Loucy (cell line): Measurements from ENCODE around the gene FAM167B.

ENCODE experiments used
- CTCF ChIP-seq: fragments of 200-600 bp; sonication (generic); conservative IDR thresholded peaks from 2 replicates; pipeline ENCODE4 v1.5.1; 2014; ENCODE audit warnings: mild to moderate bottlenecking, antibody characterized with exemption, low read length
- EZH2phosphoT487 ChIP-seq: fragments of 200-600 bp; IDR thresholded peaks from 2 replicates; pipeline ENCODE4 v1.6.1; 2018; ENCODE audit warnings: antibody characterized with exemption, mild to moderate bottlenecking, moderate library complexity, borderline replicate concordance

GRCh38 chr1:32239337-32239736 is 7.7 kb upstream of the FAM167B start:
- TF ChIP-seq CTCF: no peak
- TF ChIP-seq EZH2phosphoT487: no peak
